Retinal pigment epithelial cell (primary cell): Measurements from ENCODE around the gene GMDS.

Experiments used
- DNase-seq: peaks from one replicate; pipeline ENCODE4 v3.0.0-alpha.2; 2010; ENCODE audit warnings: low read depth
- H3K4me3 ChIP-seq: 2 replicates; pipeline ENCODE4 v1.5.1; 2011; ENCODE audit warnings: mild to moderate bottlenecking, low read length, control low read depth, moderate library complexity
- TF ChIP-seq, protein P1 (sequence below): conservative IDR thresholded peaks from 2 replicates; pipeline ENCODE4 v1.5.1; 2011; ENCODE audit warnings: low read depth, low read length, control low read depth, inconsistent platforms

Gene GMDS

DNA sequence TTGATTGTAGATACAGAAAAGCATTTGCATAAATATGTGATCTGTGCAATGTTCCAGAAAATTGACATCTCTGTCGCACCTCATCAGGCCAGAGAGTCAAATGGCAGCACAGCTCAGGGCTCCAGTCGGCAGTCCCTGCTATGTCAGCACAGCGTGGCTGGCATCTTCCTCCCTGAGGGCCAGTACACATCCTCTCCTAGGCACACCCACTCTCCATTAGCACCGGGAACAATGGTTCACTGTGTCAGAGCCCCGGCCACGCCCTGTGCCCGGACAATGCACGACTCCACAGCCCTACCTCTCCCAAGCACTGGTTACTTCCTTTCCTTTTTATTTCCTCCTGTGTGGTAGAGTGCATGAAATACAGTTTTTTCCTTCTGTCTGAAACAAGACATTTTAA is 520.8 kb downstream of the GMDS start:
- DNase-seq = no peak
- TF ChIP-seq, protein P1, sequence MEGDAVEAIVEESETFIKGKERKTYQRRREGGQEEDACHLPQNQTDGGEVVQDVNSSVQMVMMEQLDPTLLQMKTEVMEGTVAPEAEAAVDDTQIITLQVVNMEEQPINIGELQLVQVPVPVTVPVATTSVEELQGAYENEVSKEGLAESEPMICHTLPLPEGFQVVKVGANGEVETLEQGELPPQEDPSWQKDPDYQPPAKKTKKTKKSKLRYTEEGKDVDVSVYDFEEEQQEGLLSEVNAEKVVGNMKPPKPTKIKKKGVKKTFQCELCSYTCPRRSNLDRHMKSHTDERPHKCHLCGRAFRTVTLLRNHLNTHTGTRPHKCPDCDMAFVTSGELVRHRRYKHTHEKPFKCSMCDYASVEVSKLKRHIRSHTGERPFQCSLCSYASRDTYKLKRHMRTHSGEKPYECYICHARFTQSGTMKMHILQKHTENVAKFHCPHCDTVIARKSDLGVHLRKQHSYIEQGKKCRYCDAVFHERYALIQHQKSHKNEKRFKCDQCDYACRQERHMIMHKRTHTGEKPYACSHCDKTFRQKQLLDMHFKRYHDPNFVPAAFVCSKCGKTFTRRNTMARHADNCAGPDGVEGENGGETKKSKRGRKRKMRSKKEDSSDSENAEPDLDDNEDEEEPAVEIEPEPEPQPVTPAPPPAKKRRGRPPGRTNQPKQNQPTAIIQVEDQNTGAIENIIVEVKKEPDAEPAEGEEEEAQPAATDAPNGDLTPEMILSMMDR = no peak
- H3K4me3 ChIP-seq = no peak overlapping the region

DNA sequence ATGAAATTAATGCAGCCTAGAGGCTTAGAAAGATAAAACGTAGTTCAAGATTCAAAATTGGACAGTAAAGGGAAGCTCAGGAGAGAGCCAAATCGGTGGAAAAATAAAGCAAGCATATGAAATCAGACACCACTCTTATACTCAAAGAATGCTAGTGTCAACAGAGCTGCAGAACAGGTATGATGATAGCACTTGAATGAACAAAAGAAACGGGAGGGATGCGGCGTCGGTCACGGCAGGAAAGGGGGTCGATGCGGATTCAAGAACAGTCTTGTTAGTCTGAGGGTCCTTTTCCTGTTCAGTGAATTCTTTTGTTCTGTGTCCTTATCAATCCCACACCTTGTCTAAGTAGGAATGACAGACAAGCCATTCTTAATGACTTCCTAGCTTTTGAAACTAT is 521.3 kb downstream of the GMDS start:
- TF ChIP-seq, protein P1 = no peak
- DNase-seq = no peak

DNA sequence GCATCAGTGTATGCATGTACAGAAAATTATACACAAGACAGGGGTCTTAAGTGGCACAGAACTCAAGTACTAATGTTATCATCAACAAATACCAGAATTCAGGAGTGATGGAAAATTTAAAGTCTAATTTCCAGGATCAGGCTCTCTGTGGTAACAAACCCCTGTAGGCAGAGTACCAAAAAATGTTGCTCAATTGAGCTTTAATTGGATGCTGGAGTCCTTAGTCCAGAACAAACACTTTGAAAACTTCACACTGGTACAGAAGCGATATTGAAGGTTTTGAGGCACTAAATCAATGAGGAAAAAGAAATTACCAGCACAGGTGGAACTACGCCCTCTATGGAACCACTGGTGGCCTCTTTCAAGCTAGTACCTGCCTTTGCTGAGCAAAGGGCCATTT is 522.6 kb downstream of the GMDS start:
- TF ChIP-seq, protein P1 = no peak
- DNase-seq = no peak
- H3K4me3 ChIP-seq = no peak overlapping the region

More for the DNA sequence above, 521.3 kb downstream of the GMDS start:
- no peak overlapping the region for H3K4me3 ChIP-seq

DNA sequence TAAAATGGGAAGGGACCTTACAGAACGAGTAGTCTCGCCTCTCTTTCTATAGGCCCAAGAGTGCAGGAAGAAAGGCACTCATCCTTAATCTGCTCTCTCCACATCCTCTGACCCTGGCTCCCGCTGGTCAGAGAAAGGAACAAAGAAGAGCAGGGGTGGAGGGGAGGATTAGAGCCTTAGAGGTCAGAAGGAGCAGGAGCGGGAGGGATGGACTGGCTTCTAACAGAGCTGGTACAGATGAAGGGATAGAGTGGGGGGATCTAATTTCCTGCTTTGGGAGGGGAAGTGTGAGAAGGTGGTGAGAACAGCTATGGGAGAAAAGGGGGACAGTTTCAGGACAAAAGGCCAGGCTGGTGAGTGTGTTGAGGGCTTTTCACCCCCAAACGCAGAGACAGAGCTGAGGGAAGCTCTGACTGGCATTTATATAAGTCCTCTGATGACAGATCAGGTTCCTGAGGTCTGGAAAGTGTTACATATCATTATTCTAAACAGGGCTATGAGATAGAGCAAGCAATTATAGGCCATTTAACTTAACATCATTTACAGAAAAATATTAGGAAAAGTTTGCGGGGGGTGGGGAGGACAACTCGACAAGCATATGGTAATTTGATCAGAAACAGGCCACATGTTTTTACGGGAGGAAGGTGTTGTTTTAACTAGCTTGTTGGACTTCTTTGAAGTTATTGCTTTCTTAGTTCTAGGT is 524.6 kb downstream of the GMDS start:
- no peak overlapping the region for H3K4me3 ChIP-seq
- TF ChIP-seq, protein P1 = no peak
- no peak for DNase-seq

DNA sequence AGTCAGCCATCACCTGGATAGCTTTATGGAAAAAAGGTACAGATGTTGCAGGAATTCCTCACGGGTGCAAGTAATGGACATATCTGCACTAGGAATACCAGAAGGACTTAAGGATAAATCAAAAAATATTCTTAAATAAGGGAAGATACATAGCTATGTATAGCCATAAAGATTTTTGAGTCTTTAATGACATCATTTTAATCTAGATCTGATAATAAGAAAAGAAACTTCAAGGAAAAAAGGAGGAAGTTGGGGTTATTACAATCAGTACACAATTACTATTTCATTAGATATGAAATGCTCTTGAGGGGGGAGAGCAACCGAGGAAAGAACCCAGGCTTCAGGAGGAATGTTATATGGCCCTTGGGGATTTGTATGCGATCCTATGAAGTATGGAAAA is 525.5 kb downstream of the GMDS start:
- no peak overlapping the region for H3K4me3 ChIP-seq
- TF ChIP-seq, protein P1 = no peak
- DNase-seq = no peak

DNA sequence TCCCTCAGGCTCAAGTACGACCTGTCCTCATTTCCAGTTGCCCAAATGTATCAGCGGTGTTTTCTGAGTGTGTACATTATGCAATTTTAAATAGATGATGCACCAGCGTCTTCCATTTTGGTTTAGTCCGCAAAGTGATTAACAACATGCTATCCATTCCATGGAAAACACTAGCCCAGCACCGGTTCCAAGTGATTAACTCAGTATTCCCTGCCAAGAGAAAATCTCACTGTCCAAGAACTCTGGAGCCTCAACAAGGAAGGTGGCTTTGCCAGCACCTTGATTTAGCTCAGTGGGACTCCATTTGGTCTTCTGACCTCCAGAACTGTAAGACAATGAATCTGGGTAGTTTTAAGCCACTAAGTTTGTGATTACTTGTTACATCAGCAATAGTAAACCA is 528.5 kb downstream of the GMDS start:
- TF ChIP-seq, protein P1 = no peak
- DNase-seq = no peak
- no peak overlapping the region for H3K4me3 ChIP-seq

DNA sequence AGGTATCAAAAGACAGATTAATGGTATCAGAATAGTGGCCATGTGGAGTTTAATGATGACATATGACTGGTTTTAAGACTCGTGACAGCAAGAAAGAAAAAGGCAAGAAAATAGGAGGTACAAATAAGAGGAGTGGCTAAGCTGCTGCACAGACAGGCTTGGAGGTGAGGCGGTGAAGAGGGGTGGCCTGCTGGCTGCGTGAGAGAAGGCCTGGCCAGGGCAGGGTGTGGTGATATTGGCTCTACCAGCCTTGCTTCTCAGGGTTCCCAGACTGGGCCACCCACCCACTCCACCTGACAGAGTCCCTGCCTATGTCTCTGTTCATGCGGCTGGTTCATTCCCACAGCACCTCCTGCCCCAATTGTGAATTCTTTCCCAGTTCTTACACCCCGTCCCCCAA is 529.0 kb downstream of the GMDS start:
- no peak overlapping the region for H3K4me3 ChIP-seq

More for the DNA sequence above, 529.0 kb downstream of the GMDS start:
- TF ChIP-seq, protein P1 = no peak
- no peak for DNase-seq
